GM12891 (cell line): ENCODE results near the gene SPATA9.
"Not testable (repeated sequence)": the region's sequence is repeated elsewhere in the genome, so short reads cannot be mapped to it uniquely, and the experiment has no call there.

Experiments
- DNase-seq: peaks from one replicate; pipeline ENCODE4 v3.0.0; 2011; ENCODE audit warnings: low spot score; ENCODE audit not compliant: insufficient read length
- FAIRE-seq: peaks from 2 replicates; lab custom pipeline; 2011; peaks lifted over from hg19 to GRCh38; lab: Jason Lieb, UNC
- PAX5 ChIP-seq: IDR thresholded peaks from 2 replicates; pipeline ENCODE4 v1.6.1; 2011; ENCODE audit warnings: low read length, moderate library complexity, mild to moderate bottlenecking; ENCODE audit not compliant: insufficient read depth, severe bottlenecking
- POLR2A ChIP-seq: IDR thresholded peaks from 2 replicates; pipeline ENCODE4 v1.6.1; 2011; ENCODE audit warnings: low read depth, low read length, control low read depth
- POLR2AphosphoS5 ChIP-seq: IDR thresholded peaks from 2 replicates; pipeline ENCODE4 v1.6.1; 2011; ENCODE audit warnings: low read depth, low read length, control low read depth
- POU2F2 ChIP-seq: IDR thresholded peaks from 2 replicates; pipeline ENCODE4 v1.6.1; 2011; ENCODE audit warnings: low read depth, mild to moderate bottlenecking, control low read depth, low read length, moderate library complexity
- SPI1 ChIP-seq: IDR thresholded peaks from 2 replicates; pipeline ENCODE4 v1.6.1; 2011; ENCODE audit warnings: low read depth, low read length, control low read depth
- TAF1 ChIP-seq: IDR thresholded peaks from 2 replicates; pipeline ENCODE4 v1.6.1; 2011; ENCODE audit warnings: low read depth, low read length, control low read depth

The SPATA9 gene

DNA sequence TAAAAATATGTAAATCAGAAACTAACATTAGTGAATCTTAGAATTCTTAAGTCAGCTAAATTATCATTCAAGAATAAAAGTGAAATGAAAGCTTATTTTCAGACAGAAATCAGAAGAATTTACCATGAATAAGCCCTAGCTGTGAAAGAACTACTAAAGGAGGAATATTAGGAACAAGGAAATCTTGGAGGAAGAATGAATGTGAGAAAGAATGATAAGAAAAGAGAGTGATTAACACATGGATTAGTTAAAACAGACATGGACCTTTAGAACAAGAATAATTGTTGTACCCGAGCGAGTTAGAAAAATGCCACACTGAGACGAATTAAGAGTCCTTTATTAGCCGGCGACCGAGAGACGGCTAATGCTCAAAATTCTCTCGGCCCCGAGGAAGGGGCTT is 24.3 kb upstream of the SPATA9 start:
- no peak for FAIRE-seq
- TF ChIP-seq POLR2AphosphoS5 (no peak), SPI1 (no peak), PAX5 (no peak), POLR2A (no peak), TAF1 (no peak), POU2F2 (no peak)
- DNase-seq = no peak

DNA sequence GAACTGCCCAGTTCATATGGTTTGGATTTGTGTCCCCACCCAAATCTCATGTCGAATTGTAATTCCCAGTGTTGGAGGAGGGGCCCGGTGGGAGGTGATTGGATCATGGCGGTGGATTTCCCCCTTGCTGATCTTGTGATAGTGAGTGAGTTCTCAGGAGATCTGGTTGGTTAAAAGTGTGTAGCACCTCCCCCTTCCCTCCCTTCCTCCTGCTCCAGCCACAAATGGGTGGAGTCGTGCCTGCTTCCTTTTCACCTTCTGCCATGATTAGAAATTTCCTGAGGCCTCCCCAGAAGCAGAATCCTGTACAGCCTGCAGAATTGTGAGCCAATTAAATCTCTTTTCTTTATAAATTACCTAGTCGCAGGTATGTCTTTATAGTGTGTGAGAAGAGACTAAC is 23.4 kb upstream of the SPATA9 start:
- FAIRE-seq = peak; percentile 16
- DNase-seq = not testable (repeated sequence)

DNA sequence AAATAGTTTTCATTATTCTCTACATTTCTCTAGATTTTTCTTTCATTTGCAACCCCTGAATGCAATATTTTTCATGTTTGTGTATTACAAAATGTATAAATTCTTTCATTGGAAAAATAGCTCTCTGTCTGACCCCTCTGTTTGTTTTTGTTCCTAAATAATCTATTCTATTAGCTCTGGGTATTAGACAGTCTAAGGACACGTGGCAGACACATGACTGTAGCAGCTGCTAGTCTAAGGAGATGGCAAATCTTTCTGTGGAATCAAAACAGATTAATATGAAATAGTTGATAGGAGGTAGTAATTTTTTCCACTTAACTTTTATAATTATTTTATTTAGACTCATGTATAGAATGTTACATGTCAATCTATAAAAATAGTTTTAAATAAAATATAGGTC is 21.4 kb upstream of the SPATA9 start:
- FAIRE-seq (no peak), DNase-seq (no peak)
- TF ChIP-seq PAX5 = no peak
- TF ChIP-seq POLR2AphosphoS5 = no peak
- TF ChIP-seq POLR2A = no peak
- no peak for TF ChIP-seq SPI1
- TF ChIP-seq POU2F2 = no peak
- no peak for TF ChIP-seq TAF1

GRCh38 chr5:95701074-95701473 is 18.3 kb upstream of the SPATA9 start:
- DNase-seq (no peak), FAIRE-seq (no peak)
- TF ChIP-seq POLR2A (no peak), PAX5 (no peak), SPI1 (no peak), POLR2AphosphoS5 (no peak), POU2F2 (no peak), TAF1 (no peak)

DNA sequence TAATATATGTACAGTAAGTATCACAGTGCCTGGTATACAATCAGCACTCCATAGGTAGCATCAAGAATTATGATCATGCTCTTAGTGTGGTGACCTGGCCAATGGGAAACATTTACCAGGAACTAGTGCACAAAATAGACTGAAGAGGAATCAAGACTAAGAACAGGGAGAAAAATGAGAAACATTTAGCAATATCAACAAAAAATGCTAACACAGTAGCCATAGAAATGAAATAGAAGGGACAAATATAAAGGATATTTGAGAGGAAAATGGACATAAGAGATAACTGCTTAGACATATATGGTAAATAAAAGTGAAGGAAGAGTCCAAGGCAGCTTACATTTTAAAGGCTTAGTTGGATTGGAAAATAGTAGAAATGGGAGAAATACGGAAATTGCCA is 16.5 kb upstream of the SPATA9 start:
- DNase-seq (no peak), FAIRE-seq (no peak)
- TF ChIP-seq SPI1 (no peak), POU2F2 (no peak), PAX5 (no peak), POLR2A (no peak), POLR2AphosphoS5 (no peak), TAF1 (no peak)

GRCh38 chr5:95697781-95698681 is 15.2 kb upstream of the SPATA9 start:
- FAIRE-seq (no peak), DNase-seq (no peak)
- TF ChIP-seq POLR2AphosphoS5 (no peak), PAX5 (no peak)

DNA sequence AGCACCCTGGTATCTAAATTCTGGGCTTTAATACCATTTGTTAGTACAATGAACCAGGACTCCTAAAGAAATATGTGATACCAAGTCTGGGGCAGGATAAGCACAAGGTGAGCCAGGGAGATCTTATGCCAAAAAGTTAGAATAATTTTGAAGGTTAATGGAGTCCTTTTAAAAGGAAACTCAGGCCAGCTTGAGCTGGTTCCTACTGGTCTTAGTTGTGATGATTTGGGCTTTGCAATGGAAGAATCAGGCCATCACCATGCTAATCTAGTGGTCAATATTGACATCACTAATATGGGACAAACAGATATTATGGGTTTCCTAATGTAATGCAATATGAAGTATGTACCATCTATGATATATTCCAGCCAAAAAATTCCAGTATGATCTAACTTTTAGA is 7.5 kb upstream of the SPATA9 start:
- no peak for FAIRE-seq
- TF ChIP-seq POLR2AphosphoS5 = no peak
- no peak for TF ChIP-seq TAF1
- no peak for TF ChIP-seq PAX5
- TF ChIP-seq POU2F2 = no peak
- no peak for TF ChIP-seq POLR2A
- TF ChIP-seq SPI1 = no peak
- no peak for DNase-seq

DNA sequence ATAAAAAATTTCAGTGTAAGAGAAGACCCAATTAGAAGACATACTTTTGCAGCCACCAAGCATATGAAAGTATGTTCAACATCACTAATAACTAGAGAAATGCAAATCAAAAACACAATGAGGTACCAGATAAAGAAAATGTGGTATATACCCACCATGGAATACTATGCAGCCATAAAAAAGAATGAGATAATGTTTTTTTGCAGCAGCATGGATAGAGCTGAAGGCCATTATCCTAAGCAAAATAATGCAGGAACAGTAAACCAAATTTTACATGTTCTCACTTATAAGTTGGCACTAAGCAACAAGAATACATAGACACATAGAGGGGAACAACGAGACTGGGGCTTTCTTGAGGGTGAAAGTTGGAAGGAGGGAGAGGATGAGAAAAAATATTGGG is 6.9 kb upstream of the SPATA9 start:
- FAIRE-seq = no peak
- DNase-seq = no peak
- no peak for TF ChIP-seq POU2F2
- TF ChIP-seq PAX5 = no peak
- no peak for TF ChIP-seq POLR2AphosphoS5
- no peak for TF ChIP-seq TAF1
- TF ChIP-seq POLR2A = no peak
- no peak for TF ChIP-seq SPI1

DNA sequence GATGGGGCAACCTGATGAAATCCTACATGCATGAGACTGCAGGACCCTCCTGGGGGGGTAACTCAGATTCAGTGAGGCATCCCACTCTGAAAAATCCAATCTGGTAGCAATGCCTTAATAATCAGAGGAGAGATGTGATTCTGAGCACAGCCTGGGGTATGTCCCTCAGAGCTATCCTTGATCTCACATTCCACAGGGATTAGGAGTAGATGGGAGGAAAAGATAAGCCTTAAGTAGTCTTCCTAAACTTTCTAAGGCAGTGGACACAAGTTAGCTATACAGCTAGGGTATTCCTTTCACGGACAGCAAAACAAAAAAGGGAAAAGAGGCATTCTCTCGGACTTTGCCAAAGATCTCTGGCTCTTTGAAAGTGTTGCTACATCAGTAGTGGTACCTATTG is 3.9 kb upstream of the SPATA9 start:
- DNase-seq (no peak), FAIRE-seq (no peak)
- TF ChIP-seq SPI1 (no peak), PAX5 (no peak), TAF1 (no peak), POLR2AphosphoS5 (no peak), POLR2A (no peak), POU2F2 (no peak)

DNA sequence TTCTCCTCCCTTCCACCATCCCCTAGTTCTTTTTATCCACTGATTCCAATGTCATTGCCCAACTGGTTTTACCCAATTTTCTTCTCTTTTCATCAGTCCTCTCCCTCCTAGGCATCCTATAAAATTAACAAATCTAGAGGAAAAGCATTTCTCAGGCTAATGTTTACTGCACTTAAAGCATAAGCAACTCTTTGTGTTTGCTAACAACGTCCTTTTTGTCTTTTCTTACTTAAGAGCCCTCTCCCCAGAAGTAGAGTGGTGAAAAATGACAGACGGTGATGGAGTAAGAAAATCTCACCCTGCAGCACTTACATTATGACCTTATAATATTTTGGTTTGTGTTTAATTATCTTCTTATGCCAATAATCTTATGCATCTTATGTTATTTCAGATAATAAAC is 1.6 kb upstream of the SPATA9 start:
- DNase-seq = no peak
- TF ChIP-seq POLR2AphosphoS5 (no peak), SPI1 (no peak), POU2F2 (no peak), PAX5 (no peak), POLR2A (no peak), TAF1 (no peak)
- no peak for FAIRE-seq
